SU-DHL-6 (cell line): ENCODE results near the gene RPH3AL.

Experiments
- EZH2phosphoT487 ChIP-seq: fragments of 200-600 bp; sonication (generic), shearing (Covaris generic); conservative IDR thresholded peaks from 2 replicates; pipeline ENCODE4 v1.6.1; 2018; ENCODE audit warnings: mild to moderate bottlenecking, antibody characterized with exemption, low read length, moderate library complexity, mixed read lengths
- TF ChIP-seq, protein P1 (sequence below): fragments of 200-600 bp; sonication (generic); IDR thresholded peaks from one replicate; pipeline ENCODE4 v1.5.1; 2017; ENCODE audit warnings: antibody characterized with exemption, mild to moderate bottlenecking, low read length, moderate library complexity; ENCODE audit not compliant: insufficient read depth, poor library complexity, severe bottlenecking

DNA sequence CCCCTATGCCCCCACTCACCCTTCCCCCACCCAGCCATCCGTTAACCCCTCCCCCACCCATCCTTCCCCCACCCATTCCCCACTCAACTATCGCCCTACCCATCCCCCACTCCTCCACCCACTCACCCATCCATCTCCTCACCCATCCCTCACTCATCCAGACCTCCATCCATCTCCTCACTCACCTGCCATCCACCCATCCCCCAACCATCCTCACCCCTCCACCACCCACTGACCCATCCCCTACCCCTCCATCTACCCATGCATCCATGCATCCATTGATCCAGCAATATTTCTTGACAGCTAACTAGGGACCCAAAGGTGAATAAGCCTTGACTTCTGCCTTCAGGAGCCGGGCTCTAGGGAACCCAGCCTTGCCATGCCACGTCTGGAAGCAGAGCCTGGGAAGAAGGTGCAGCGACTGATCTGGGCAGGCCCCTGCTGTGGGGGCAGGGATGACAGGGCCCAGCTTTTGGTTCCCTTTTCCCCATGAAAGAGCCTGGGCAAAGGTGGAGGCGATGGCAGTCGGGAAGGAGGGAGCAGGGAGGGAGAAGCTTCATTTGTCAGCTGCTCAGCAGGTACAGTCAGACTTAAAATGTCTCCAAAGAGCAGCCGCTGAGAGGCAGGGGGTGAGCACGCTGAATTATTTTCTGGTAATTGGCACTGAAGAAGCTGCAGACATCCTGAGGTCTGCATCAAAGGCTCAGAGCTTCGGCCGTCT is 148.0 kb downstream of the RPH3AL start:
- TF ChIP-seq, protein P1, sequence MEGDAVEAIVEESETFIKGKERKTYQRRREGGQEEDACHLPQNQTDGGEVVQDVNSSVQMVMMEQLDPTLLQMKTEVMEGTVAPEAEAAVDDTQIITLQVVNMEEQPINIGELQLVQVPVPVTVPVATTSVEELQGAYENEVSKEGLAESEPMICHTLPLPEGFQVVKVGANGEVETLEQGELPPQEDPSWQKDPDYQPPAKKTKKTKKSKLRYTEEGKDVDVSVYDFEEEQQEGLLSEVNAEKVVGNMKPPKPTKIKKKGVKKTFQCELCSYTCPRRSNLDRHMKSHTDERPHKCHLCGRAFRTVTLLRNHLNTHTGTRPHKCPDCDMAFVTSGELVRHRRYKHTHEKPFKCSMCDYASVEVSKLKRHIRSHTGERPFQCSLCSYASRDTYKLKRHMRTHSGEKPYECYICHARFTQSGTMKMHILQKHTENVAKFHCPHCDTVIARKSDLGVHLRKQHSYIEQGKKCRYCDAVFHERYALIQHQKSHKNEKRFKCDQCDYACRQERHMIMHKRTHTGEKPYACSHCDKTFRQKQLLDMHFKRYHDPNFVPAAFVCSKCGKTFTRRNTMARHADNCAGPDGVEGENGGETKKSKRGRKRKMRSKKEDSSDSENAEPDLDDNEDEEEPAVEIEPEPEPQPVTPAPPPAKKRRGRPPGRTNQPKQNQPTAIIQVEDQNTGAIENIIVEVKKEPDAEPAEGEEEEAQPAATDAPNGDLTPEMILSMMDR: no peak
- no peak for TF ChIP-seq EZH2phosphoT487
